ENCODE results near the gene TRIM63.

- no peak for TF ChIP-seq ZNF274 (IDR thresholded peaks at IDR 0.05; ENCODE audit: low read depth, low read length)
- no peak for TF ChIP-seq SUZ12 (IDR thresholded peaks at IDR 0.05; ENCODE audit: extremely low read depth, insufficient read depth, insufficient read length)
- no peak for TF ChIP-seq YY1 (IDR thresholded peaks at IDR 0.05; ENCODE audit: insufficient read depth, insufficient read length)
Measured at GRCh38 chr1:26022404-26022779, 45.0 kb downstream of the TRIM63 start.
